ENCODE measurements around the gene SRSF12. TPM values are rescaled to one million over a fixed set of nuclear protein-coding genes. Genes with fewer than 3 reads are reported as not detected.

Gene SRSF12
- total and polyA plus RNA-seq, 9 of the 15 experiments (the other 6 are each of a cell fraction or from before 2014, with no cell fraction given): not detected

DNA sequence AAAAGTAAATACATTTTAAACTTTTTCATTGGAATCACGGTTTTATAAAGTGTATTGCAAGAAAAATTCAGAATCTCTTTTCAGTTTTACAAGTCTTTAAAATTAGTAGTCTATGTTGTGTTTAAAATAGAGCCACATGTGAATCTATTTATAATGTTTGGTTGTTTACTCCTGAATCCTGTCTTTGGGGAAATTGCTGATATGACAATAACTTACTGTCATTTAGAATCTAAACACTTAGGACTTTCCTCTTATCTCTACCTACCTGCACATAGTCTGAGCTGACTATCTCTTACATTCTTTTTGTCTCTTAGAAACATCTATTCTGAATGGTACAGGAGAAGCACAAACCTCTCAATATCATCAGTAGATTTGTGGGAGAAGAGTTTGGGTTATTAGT lies 4.1 kb upstream of the SRSF12 start:
- intact Hi-C loops (cut with micrococcal nuclease) (loop anchor here (1.0 to 5.0 kb wide), 2 partner anchors 120 to 140 kb away; no protein-coding TSS in a partner anchor), in situ Hi-C loops (cut with MboI) (no loop called here)
- no peak for FAIRE-seq
- TF ChIP-seq CBX3 (IDR thresholded peaks at IDR 0.05; ENCODE audit: borderline replicate concordance in 1 of 2, low read length in 2 of 2) (no peak), ZNF785 (CRISPR knock-in tag; IDR thresholded peaks at IDR 0.05) (no peak), PCBP2 (IDR thresholded peaks at IDR 0.05; ENCODE audit: low read depth, low read length, poor library complexity, severe bottlenecking) (no peak), XRCC3 (IDR thresholded peaks at IDR 0.05) (no peak), MAFK (IDR thresholded peaks at IDR 0.05; ENCODE audit: low read length) (peak; percentile 86), TAF1 (IDR thresholded peaks at IDR 0.05; ENCODE audit: control insufficient read depth, extremely low read depth, insufficient read depth, low read length, severe bottlenecking) (no peak), FOXP4 (CRISPR knock-in tag; IDR thresholded peaks at IDR 0.05; ENCODE audit: borderline replicate concordance) (no peak), E2F8 (IDR thresholded peaks at IDR 0.05; ENCODE audit: low read depth, partially characterized antibody) (no peak), MITF (IDR thresholded peaks at IDR 0.05) (no peak)
- TF ChIP-seq, protein P1, sequence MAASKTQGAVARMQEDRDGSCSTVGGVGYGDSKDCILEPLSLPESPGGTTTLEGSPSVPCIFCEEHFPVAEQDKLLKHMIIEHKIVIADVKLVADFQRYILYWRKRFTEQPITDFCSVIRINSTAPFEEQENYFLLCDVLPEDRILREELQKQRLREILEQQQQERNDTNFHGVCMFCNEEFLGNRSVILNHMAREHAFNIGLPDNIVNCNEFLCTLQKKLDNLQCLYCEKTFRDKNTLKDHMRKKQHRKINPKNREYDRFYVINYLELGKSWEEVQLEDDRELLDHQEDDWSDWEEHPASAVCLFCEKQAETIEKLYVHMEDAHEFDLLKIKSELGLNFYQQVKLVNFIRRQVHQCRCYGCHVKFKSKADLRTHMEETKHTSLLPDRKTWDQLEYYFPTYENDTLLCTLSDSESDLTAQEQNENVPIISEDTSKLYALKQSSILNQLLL (CRISPR knock-in tag; IDR thresholded peaks at IDR 0.05; ENCODE audit: borderline replicate concordance): no peak

More for the DNA sequence above, 4.1 kb upstream of the SRSF12 start:
- Histone ChIP-seq H2AFZ (ENCODE audit: low read depth, low read length) (no peak overlapping the region), H3K27ac (ENCODE audit: extremely low read depth, low read depth, low read length) (no peak overlapping the region), H3K4me2 (ENCODE audit: insufficient read depth, low read length) (no peak overlapping the region), H3K9me1 (ENCODE audit: control insufficient read depth, insufficient read depth, low read length) (no peaks in the 10 kb centered on the region), H3K27me3 (ENCODE audit: control insufficient read depth in 2 of 2, insufficient read depth in 2 of 2, low read length in 2 of 2) (no peaks in the 10 kb centered on the region), H4K20me1 (replicated peaks; ENCODE audit: control insufficient read depth, insufficient read depth, low read length) (no peaks in the 10 kb centered on the region), H3K9me3 (replicated peaks; ENCODE audit: control insufficient read depth, insufficient read depth, low read depth, low read length) (no peaks in the 10 kb centered on the region), H3K4me3 (no peak overlapping the region), H3K9ac (ENCODE audit: insufficient read depth in 1 of 2, low read depth in 2 of 2, low read length in 2 of 2) (no peak overlapping the region), H3K4me1 (replicated peaks in 1 of 2; ENCODE audit: control insufficient read depth in 2 of 2, insufficient read depth in 2 of 2, low read length in 2 of 2) (no peaks in the 10 kb centered on the region), H3K79me2 (ENCODE audit: control insufficient read depth, insufficient read depth, low read length) (no peaks in the 10 kb centered on the region), H3K36me3 (ENCODE audit: control insufficient read depth, insufficient read depth, low read length) (no peaks in the 10 kb centered on the region)
- CTCF ChIA-PET (ENCODE audit: low intra/inter-chr PET ratio): no interaction called here
- ATAC-seq (no peak), DNase-seq (ENCODE audit: extremely low read depth in 1 of 4, low spot score in 3 of 4) (no peak)
- WGBS (ENCODE audit: insufficient coverage, low coverage, missing lambda C conversion rate): 0% methylated on average over 1 of the region's 1 CpG
- BruUV-seq (replicated peaks): no TSS peak
- POLR2A ChIA-PET: no interaction called here

Data from K562 (cell line).